OCI-LY3 (cell line): ENCODE results near the gene ZNF35.

ENCODE experiments used
- H2AFZ ChIP-seq: fragments of 200-600, 300-600 bp; shearing (Covaris generic); 2 replicates; pipeline ENCODE4 v1.6.0; 2014; ENCODE audit warnings: antibody characterized with exemption, low read depth, low read length
- H3K27ac ChIP-seq: fragments of 200-600, 300-600 bp; sonication (generic); 2 replicates; pipeline ENCODE4 v1.5.1; 2014; ENCODE audit warnings: mild to moderate bottlenecking, low read length, moderate library complexity, mixed read lengths
- H3K27me3 ChIP-seq: fragments of 200-600, 300-600 bp; sonication (generic); 2 replicates; pipeline ENCODE4 v1.6.1; 2014; ENCODE audit warnings: low read depth, low read length, mixed read lengths
- H3K36me3 ChIP-seq: fragments of 200-600, 300-600 bp; sonication (generic); replicated peaks from 2 replicates; pipeline ENCODE3; 2014; ENCODE audit warnings: low read depth, low read length, mixed read lengths
- H3K4me1 ChIP-seq: fragments of 300-600, 200-600 bp; sonication (generic); 2 replicates; pipeline ENCODE4 v1.6.1; 2014; ENCODE audit warnings: low read length, mixed read lengths
- H3K4me2 ChIP-seq: fragments of 200-600, 300-600 bp; sonication (generic); 2 replicates; pipeline ENCODE4 v1.6.1; 2014; ENCODE audit warnings: low read length, mixed read lengths
- H3K4me3 ChIP-seq: fragments of 300-600, 200-600 bp; sonication (generic); 2 replicates; pipeline ENCODE4 v1.5.1; 2014; ENCODE audit warnings: antibody characterized with exemption, mild to moderate bottlenecking, low read length, moderate library complexity
- H3K79me2 ChIP-seq: fragments of 300-600, 200-600 bp; shearing (Covaris generic); 2 replicates; pipeline ENCODE4 v1.6.1; 2014; ENCODE audit warnings: mild to moderate bottlenecking, low read length, mixed read lengths
- H3K9ac ChIP-seq: fragments of 300-600, 200-600 bp; shearing (Covaris generic); 2 replicates; pipeline ENCODE4 v1.6.0; 2014; ENCODE audit warnings: mild to moderate bottlenecking, low read length, moderate library complexity
- H3K9me3 ChIP-seq: fragments of 200-600, 300-600 bp; shearing (Covaris generic); 2 replicates; pipeline ENCODE4 v1.6.1; 2014; ENCODE audit warnings: low read length, mixed read lengths; ENCODE audit not compliant: insufficient read depth
- H4K20me1 ChIP-seq: fragments of 200-600, 300-600 bp; sonication (generic); 2 replicates; pipeline ENCODE4 v1.6.1; 2016; ENCODE audit warnings: low read length, mixed read lengths; ENCODE audit not compliant: insufficient read depth
- EZH2phosphoT487 ChIP-seq: fragments of 200-600 bp; shearing (Covaris generic); IDR thresholded peaks from 2 replicates; pipeline ENCODE4 v1.6.1; 2018; ENCODE audit warnings: antibody characterized with exemption, mixed run types, low read depth
- TF ChIP-seq, protein P1 (sequence below): fragments of 200-600, 300-600 bp; sonication (generic); IDR thresholded peaks from 2 replicates; pipeline ENCODE4 v1.5.1; 2014; ENCODE audit warnings: antibody characterized with exemption, low read length, low read depth

ZNF35 gene

DNA sequence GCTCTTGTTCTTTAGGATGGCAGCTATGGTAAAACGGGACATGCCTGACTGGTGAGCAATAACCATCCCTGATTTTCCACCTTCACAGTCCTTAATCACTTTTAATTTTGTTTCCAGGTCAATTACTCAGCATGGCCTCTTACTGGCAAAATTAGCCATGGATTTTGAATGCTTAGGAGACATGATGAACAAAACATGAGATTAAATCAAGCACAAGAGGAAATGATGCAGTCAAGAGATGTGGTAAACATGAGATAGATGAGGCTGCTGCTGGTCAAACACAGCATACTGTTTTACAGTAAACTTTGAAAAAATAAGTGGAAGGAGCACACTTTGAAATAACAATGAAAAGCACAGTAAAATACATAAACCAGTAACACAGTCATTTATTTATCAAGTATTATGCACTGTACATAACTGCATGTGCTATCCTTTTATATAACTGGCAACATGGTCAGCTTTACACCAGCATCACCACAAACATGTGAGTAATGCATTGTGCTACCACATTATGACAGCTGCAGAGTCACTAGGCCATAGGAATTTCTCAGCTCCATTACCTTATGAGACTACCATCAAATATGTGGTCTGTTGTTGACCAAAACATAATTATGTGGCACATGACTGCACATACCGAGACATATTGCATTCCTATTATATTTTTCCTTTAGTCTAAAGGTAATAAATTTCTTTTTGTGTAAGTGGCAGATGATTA lies 33.8 kb downstream of the ZNF35 start:
- Histone ChIP-seq H3K4me3 (no peak overlapping the region), H2AFZ (no peak overlapping the region), H3K9me3 (0 out of 2 replicates have a peak, but pooled peaks cover 3% of the 10 kb centered on the region), H3K79me2 (no peaks in the 10 kb centered on the region), H3K4me2 (no peak overlapping the region), H3K27ac (no peak overlapping the region), H3K36me3 (no peaks in the 10 kb centered on the region), H3K4me1 (no peaks in the 10 kb centered on the region), H3K9ac (no peak overlapping the region), H3K27me3 (no peaks in the 10 kb centered on the region), H4K20me1 (no peaks in the 10 kb centered on the region)
- TF ChIP-seq EZH2phosphoT487: no peak
- TF ChIP-seq, protein P1, sequence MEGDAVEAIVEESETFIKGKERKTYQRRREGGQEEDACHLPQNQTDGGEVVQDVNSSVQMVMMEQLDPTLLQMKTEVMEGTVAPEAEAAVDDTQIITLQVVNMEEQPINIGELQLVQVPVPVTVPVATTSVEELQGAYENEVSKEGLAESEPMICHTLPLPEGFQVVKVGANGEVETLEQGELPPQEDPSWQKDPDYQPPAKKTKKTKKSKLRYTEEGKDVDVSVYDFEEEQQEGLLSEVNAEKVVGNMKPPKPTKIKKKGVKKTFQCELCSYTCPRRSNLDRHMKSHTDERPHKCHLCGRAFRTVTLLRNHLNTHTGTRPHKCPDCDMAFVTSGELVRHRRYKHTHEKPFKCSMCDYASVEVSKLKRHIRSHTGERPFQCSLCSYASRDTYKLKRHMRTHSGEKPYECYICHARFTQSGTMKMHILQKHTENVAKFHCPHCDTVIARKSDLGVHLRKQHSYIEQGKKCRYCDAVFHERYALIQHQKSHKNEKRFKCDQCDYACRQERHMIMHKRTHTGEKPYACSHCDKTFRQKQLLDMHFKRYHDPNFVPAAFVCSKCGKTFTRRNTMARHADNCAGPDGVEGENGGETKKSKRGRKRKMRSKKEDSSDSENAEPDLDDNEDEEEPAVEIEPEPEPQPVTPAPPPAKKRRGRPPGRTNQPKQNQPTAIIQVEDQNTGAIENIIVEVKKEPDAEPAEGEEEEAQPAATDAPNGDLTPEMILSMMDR: no peak

DNA sequence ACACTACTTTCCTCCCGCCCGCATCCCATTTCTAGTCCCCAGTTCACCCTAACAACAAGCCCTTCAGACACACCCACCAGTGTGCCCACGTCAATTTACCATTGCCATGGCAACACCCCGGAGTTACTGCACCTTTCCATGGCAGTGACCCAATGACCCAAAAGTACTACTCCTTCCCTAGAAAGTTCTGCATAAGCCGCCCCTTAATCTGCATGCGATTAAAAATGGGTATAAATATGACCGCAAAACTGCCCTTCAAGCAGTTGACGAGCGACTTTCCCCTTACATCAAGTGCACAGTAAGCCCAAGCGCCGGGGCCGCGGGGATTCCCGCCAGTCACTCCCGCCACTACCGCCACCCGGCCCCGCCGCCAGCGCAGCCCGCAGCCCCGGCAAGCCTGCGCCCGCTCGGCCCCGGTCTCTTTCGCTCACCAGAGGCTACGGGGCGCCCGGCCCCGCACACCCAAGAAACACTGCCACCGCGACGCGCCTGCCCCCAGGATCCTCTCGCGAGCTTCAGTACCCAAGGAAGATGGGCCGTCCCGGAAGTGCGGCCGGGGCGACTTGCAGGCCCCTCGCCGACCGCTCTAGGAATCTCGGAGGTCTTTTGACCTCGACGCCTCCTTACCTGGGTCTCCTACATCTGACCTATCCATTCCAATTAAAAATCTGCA lies 36.7 kb downstream of the ZNF35 start:
- H3K79me2 ChIP-seq: no peaks in the 10 kb centered on the region
- H2AFZ ChIP-seq: no peak overlapping the region
- no peak overlapping the region for H3K4me2 ChIP-seq
- H3K27me3 ChIP-seq: no peaks in the 10 kb centered on the region
- no peaks in the 10 kb centered on the region for H3K36me3 ChIP-seq
- H3K4me1 ChIP-seq: no peaks in the 10 kb centered on the region
- H3K9ac ChIP-seq: no peak overlapping the region
- no peaks in the 10 kb centered on the region for H4K20me1 ChIP-seq
- H3K4me3 ChIP-seq: no peak overlapping the region
- TF ChIP-seq EZH2phosphoT487: no peak
- TF ChIP-seq, protein P1: no peak
- H3K9me3 ChIP-seq: 0 out of 2 replicates have a peak, but pooled peaks cover 3% of the 10 kb centered on the region
- no peak overlapping the region for H3K27ac ChIP-seq

DNA sequence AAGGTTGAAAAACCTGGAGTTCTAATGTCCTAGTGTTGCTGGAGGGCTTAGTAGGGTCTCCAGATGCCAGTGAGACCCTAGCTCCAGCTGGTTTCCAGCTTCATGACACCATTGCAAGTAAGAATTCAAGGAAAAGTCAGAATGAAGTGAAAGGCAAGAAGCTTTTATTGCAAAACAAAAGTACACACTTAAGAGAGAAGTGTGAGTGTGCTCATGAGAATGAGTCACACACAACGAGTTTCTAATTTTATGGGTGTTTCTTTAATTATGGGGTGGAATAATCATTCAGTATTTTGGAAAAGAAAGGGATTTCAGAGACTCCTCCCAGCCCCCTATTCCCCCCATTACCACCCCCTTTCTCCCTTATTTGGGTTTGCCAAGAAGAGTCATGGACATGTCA lies 39.4 kb downstream of the ZNF35 start:
- Histone ChIP-seq H2AFZ (no peak overlapping the region), H3K36me3 (no peaks in the 10 kb centered on the region), H3K4me2 (no peak overlapping the region)

More for the DNA sequence above, 39.4 kb downstream of the ZNF35 start:
- H3K9me3 ChIP-seq: 0 out of 2 replicates have a peak, but pooled peaks cover 3% of the 10 kb centered on the region
- no peaks in the 10 kb centered on the region for H3K27me3 ChIP-seq
- no peaks in the 10 kb centered on the region for H4K20me1 ChIP-seq
- no peak overlapping the region for H3K27ac ChIP-seq
- TF ChIP-seq, protein P1: no peak
- no peak for TF ChIP-seq EZH2phosphoT487
- H3K4me3 ChIP-seq: no peak overlapping the region
- no peaks in the 10 kb centered on the region for H3K4me1 ChIP-seq
- no peaks in the 10 kb centered on the region for H3K79me2 ChIP-seq
- H3K9ac ChIP-seq: no peak overlapping the region
